GM12878 (cell line): ENCODE measurements around the gene OPN3. TPM values are rescaled to one million over a fixed set of nuclear protein-coding genes. Genes with fewer than 3 reads are reported as not detected.

Experiments
- ATAC-seq: fragments of 200-7000 bp; cut with Tn5 transposase; 3 replicates; pipeline ENCODE4 v1.9.1; 2020; ENCODE audit warnings: mild to moderate bottlenecking, moderate library complexity
- BruUV-seq: library from RNA; stranded (reverse); fragments of 400-500 nt; replicated peaks from 2 replicates; lab custom pipeline; 2021; lab: Mats Ljungman, UMichigan
- CTCF ChIA-PET: fragments of 300-600 bp; sonication (Branson Sonifier 250); formaldehyde crosslinking; extraction: SDS; loops from one replicate; lab custom pipeline; 2021; ENCODE audit warnings: inconsistent platforms; lab: Yijun Ruan, JAX
- POLR2A ChIA-PET: fragments of 350-600 bp; formaldehyde crosslinking; extraction: SDS; loops from one replicate; lab custom pipeline; 2021; ENCODE audit warnings: inconsistent platforms; lab: Charles Lee
- RAD21 ChIA-PET: fragments of 300-600 bp; sonication (Branson Sonifier 250); formaldehyde crosslinking; loops from one replicate; lab custom pipeline; 2023; ENCODE audit warnings: antibody characterized with exemption; ENCODE audit not compliant: unreplicated experiment; lab: Charles Lee
- SMC1A ChIA-PET: fragments of 300-600 bp; sonication (Branson Sonifier 250); formaldehyde crosslinking; loops from one replicate; lab custom pipeline; 2023; ENCODE audit not compliant: unreplicated experiment, uncharacterized antibody; lab: Charles Lee
- DNase-seq: peaks from one replicate; pipeline ENCODE4 v3.0.0-alpha.2; 2011; ENCODE audit warnings: low read depth, low spot score
- FAIRE-seq: peaks from 3 replicates; lab custom pipeline; 2011; peaks lifted over from hg19 to GRCh38; lab: Jason Lieb, UNC
- H2AFZ ChIP-seq: 2 replicates; pipeline ENCODE4 v1.6.0; 2011; ENCODE audit warnings: low read depth, low read length, control low read depth; ENCODE audit not compliant: control insufficient read depth
- H3K27ac ChIP-seq: 2 replicates; pipeline ENCODE4 v1.5.1; 2011; ENCODE audit warnings: control low read depth; ENCODE audit not compliant: control insufficient read depth, insufficient read depth
- H3K27me3 ChIP-seq, 2 experiments: replicated peaks in 1 of 2; 2 replicates each; pipeline versions ENCODE4 v1.6.0 to v1.6.1; 2011; ENCODE audit warnings: low read length in 1 of 2; ENCODE audit not compliant: control insufficient read depth in 2 of 2, insufficient read depth in 2 of 2
- H3K36me3 ChIP-seq, 2 experiments: 2 replicates each; pipeline ENCODE4 v1.5.1; 2011; ENCODE audit warnings: low read length in 1 of 2; ENCODE audit not compliant: control insufficient read depth in 2 of 2, insufficient read depth in 2 of 2
- H3K4me1 ChIP-seq: 2 replicates; pipeline ENCODE4 v1.6.1; 2011; ENCODE audit warnings: mild to moderate bottlenecking, low read length, moderate library complexity, mixed read lengths; ENCODE audit not compliant: control insufficient read depth, insufficient read depth
- H3K4me2 ChIP-seq: 2 replicates; pipeline ENCODE4 v1.6.0; 2011; ENCODE audit warnings: control low read depth; ENCODE audit not compliant: control insufficient read depth, insufficient read depth
- H3K4me3 ChIP-seq: fragments of 200-600 bp; sonication (generic); 2 replicates; pipeline ENCODE4 v1.5.1; 2016
- H3K79me2 ChIP-seq: 2 replicates; pipeline ENCODE4 v1.6.0; 2011; ENCODE audit warnings: low read length; ENCODE audit not compliant: control insufficient read depth, insufficient read depth
- H3K9ac ChIP-seq: 2 replicates; pipeline ENCODE4 v1.8.0; 2011; ENCODE audit warnings: low read length, control low read depth, mixed read lengths; ENCODE audit not compliant: control insufficient read depth, insufficient read depth
- H3K9me3 ChIP-seq: replicated peaks from 3 replicates; pipeline ENCODE4 v1.5.1; 2011; ENCODE audit warnings: mild to moderate bottlenecking, low read length; ENCODE audit not compliant: control insufficient read depth, insufficient read depth
- H4K20me1 ChIP-seq: 2 replicates; pipeline ENCODE4 v1.6.0; 2011; ENCODE audit not compliant: control insufficient read depth, insufficient read depth
- GABPA ChIP-seq: IDR thresholded peaks from 2 replicates; pipeline ENCODE4 v1.6.1; 2014; ENCODE audit warnings: antibody characterized with exemption, low read depth, mild to moderate bottlenecking, inconsistent platforms
- MTA2 ChIP-seq: fragments of 450-650 bp; IDR thresholded peaks from 2 replicates; pipeline ENCODE4 v1.6.1; 2016; ENCODE audit warnings: low read depth, mild to moderate bottlenecking, moderate library complexity
- NFYB ChIP-seq: IDR thresholded peaks from 2 replicates; pipeline ENCODE4 v1.6.1; 2011; ENCODE audit warnings: low read depth, mild to moderate bottlenecking, low read length, improper control_type of control experiment, moderate library complexity; ENCODE audit not compliant: insufficient read depth
- SP1 ChIP-seq: IDR thresholded peaks from one replicate; pipeline ENCODE4 v1.6.1; 2011; ENCODE audit warnings: low read depth, low read length
- WGBS: methylation state at CpG from one replicate; pipeline ENCODE4 v1.1.6; 2016; ENCODE audit warnings: low lambda C conversion rate; ENCODE audit not compliant: insufficient replicate concordance, insufficient coverage; ENCODE audit errors: missing lambda C conversion rate; 5-methylcytosine and 5-hydroxymethylcytosine counted together
- in situ Hi-C: fragments of 300-500 bp; cut with MboI; formaldehyde crosslinking; loops from 9 replicates; pipeline ENCODE4 v1.14.3; 2018; ENCODE audit warnings: mixed read lengths
- intact Hi-C: fragments of 100-400 bp; cut with micrococcal nuclease; formaldehyde crosslinking; loops from one replicate; pipeline ENCODE4 v1.14.2; 2022; ENCODE audit not compliant: unreplicated experiment
- polyA plus RNA-seq, 11 experiments: library from polyadenylated mRNA; depleted of rRNA in 4 of 11; unstranded in 6 of 11; stranded (reverse) in 5 of 11; fragments of >200 nt; fragmentation: Nextera tagmentation in 4 of 11; fragmentation: Illumina TruSeq in 1 of 11; extraction: Ambion mirVana in 4 of 11; extraction: Trizol in 1 of 11; gene quantifications; 1 replicate in 1 of 11; 2 replicates in 10 of 11; pipeline versions ENCODE4 v1.2.1 to v1.2.3, GENCODE V29; 2011 to 2016; ENCODE audit warnings: inconsistent platforms in 2 of 11, missing spikeins in 2 of 11, low read depth in 1 of 11
- total RNA-seq, 4 experiments: library from RNA; depleted of rRNA in 3 of 4; stranded (reverse); fragments of >200 nt in 3 of 4; fragmentation: Illumina TruSeq in 1 of 4; extraction: Trizol in 1 of 4; gene quantifications; 2 replicates each; pipeline versions ENCODE4 v1.2.1 to v1.2.3, GENCODE V29; 2013 to 2021

Gene OPN3
- total and polyA plus RNA-seq, 10 of the 15 experiments (the other 5 are each of a cell fraction or from before 2014, with no cell fraction given): 0.26 to 12.2 (median 7.4) TPM

DNA sequence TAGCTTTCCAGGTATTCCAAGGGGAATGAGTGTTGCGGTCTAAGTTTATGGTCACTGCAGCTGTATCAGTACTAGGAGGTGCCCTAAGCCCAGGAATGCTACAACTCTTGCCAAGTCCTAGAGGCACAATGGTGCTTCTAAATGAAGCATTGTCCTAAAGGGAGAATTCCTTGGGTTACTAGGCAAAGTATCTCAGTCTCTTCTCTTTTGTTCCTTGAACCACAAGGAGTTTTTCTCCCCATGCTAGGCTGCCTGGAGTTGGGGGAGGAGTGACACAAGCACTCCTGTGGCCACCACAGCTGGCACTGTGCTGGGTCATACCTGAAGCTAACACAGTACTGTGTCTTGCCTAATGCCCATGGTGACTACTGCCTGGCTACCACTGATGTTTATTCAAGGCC, 57.2 kb downstream of the OPN3 start:
- Histone ChIP-seq H3K4me1 (no peaks in the 10 kb centered on the region), H3K9me3 (no peaks in the 10 kb centered on the region; the same call in 2 of the 3 replicates), H3K79me2 (no peaks in the 10 kb centered on the region), H3K9ac (no peak overlapping the region), H3K4me3 (no peak overlapping the region), H3K4me2 (no peak overlapping the region), H3K27ac (no peak overlapping the region), H2AFZ (no peak overlapping the region), H3K27me3 (no peaks in the 10 kb centered on the region), H3K36me3 (peaks cover 0 to 3% of the 10 kb centered on the region in 2 experiments; a peak in 1 of 4 replicates), H4K20me1 (no peaks in the 10 kb centered on the region)
- in situ Hi-C loops (no loop called here), intact Hi-C loops (loop anchor here (1.0 kb wide), 1 partner anchor 8 kb away; no protein-coding TSS in a partner anchor)
- 100% methylated on average over 1 of the region's 1 CpG for WGBS
- BruUV-seq: no TSS peak
- ChIA-PET SMC1A (no interaction called here), CTCF (no interaction called here), RAD21 (no interaction called here), POLR2A (no interaction called here)
- ATAC-seq: no peak
- FAIRE-seq: no peak
- TF ChIP-seq SP1: no peak
- no peak for DNase-seq

- FAIRE-seq (no peak), DNase-seq (no peak), ATAC-seq (no peak)
- no peaks in the 10 kb centered on the region for H3K27me3 ChIP-seq
- SMC1A ChIA-PET: no interaction called here
- H3K4me1 ChIP-seq: no peaks in the 10 kb centered on the region
- RAD21 ChIA-PET: no interaction called here
- no peak overlapping the region for H3K9ac ChIP-seq
- H3K4me2 ChIP-seq: no peak overlapping the region
- no peak overlapping the region for H3K27ac ChIP-seq
- WGBS: 45% methylated on average over 4 of the region's 4 CpGs
- CTCF ChIA-PET: no interaction called here
- H3K4me3 ChIP-seq: no peak overlapping the region
- H3K36me3 ChIP-seq: peaks cover 0 to 3% of the 10 kb centered on the region in 2 experiments; a peak in 1 of 4 replicates
- intact Hi-C loops: no loop called here
- TF ChIP-seq NFYB: no peak
- TF ChIP-seq MTA2: no peak
- no peak for TF ChIP-seq GABPA
- TF ChIP-seq, all 136 proteins: peak for 0
- no peak overlapping the region for H2AFZ ChIP-seq
- POLR2A ChIA-PET: no interaction called here
- H3K79me2 ChIP-seq: no peaks in the 10 kb centered on the region
- BruUV-seq: no TSS peak
- H4K20me1 ChIP-seq: no peaks in the 10 kb centered on the region
- H3K9me3 ChIP-seq: no peaks in the 10 kb centered on the region; the same call in 2 of the 3 replicates
- in situ Hi-C loops: no loop called here
These were observed 60.7 kb downstream of the OPN3 start for GRCh38 chr1:241579434-241579833.
